GDM1 (cell line): Measurements from ENCODE around the gene SLC22A23.

ENCODE experiments used
- DNase-seq: peaks from one replicate; lab custom pipeline; 2025; lab: John Stamatoyannopoulos, UW

SLC22A23 gene

GRCh38 chr6:3331971-3332370 lies 124.9 kb downstream of the SLC22A23 start:
- no peak for DNase-seq

- no peak for DNase-seq
These were observed 125.4 kb downstream of the SLC22A23 start for GRCh38 chr6:3331494-3331893.

DNA sequence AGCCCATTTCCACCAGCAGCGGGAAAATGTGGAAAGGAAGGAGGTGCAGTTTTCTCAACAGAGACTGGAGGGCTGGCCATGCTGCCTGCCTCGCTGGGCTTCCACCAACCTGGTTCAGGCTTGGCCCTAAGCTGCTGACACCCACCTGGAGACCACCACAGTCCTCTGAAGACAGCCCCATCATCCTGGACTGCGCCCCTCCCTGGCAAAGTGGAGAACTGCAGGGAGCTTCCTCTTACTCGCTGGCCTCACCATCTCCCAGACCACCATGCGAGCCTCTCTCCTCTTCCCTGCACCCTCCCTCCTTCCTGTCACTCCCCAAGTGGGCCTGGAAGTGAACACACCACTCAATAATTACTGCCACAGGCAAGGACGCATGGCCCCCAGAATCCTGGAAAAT lies 126.7 kb downstream of the SLC22A23 start:
- DNase-seq = no peak

DNA sequence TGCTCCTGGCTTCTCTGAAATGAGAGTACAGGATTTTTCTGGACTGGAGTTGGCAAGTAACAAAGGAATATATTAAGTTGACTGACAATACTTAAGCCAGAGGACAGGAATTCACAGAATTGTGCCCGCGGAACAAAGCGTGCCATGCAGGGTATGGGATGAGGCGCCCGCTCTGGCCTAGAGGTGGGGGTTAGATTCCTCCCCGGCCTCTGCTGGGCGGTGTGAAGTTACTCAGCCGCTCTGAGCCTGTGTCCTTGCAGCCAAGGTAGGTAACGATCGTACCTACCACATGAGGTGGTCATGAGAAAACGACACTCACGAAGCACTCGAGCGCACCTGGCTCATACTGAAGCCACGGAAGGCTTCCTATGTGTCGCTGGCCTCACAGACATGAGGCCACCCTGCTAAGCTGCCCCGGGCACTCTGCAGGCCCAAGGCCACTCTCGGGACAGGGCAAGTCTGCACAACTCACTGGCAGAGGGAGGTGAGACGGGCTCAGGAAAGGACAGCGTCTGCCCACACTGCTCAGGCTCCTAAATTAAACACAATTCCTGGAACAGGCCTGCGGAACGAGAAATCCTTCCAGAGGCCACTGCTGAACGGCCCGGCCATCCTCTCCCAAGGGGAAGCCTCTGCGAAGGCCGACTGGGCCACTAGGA lies 127.3 kb downstream of the SLC22A23 start:
- DNase-seq = no peak

GRCh38 chr6:3328796-3329195 lies 128.1 kb downstream of the SLC22A23 start:
- DNase-seq = no peak

DNA sequence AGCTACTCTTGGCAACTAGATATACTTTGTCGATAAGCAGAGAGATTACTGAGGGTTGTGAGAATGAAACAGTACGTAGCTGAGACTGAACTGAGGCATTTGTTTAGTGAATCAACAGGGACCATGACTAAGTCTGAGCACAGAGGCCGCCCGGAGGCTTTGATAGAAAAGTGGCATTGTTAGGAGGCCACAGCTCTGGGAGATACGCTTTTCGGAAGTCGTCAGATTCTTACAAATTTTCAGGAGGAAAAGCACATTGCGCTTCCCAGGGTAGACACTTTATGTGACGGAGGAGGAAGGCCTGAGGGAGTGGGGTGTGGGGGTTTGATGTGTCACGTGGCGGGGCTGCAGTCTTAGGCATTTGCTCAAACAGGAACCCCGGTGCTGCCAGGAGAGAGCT lies 128.7 kb downstream of the SLC22A23 start:
- no peak for DNase-seq

GRCh38 chr6:3327403-3327802 lies 129.4 kb downstream of the SLC22A23 start:
- DNase-seq = no peak

GRCh38 chr6:3326981-3327380 lies 129.9 kb downstream of the SLC22A23 start:
- no peak for DNase-seq

- no peak for DNase-seq
These were observed 130.5 kb downstream of the SLC22A23 start for GRCh38 chr6:3326184-3326971.

DNA sequence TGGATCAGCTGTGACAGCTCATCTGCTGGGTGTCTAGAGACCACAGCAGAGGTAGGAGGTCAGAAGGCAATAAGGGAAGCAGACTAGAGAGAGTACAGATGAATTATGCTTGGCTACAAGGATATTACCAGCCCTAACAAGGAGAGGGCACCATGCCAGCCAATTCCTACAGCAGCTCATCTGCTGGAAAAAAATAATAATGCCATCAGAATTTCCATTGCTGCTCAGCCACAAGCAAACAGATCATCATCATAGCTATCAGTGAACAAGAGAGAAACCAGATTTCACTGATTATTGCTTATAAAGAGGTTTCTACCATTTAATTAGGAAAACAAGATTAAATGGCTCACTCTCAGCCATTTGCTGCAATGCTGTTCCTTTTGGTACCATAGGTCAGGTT lies 131.6 kb downstream of the SLC22A23 start:
- no peak for DNase-seq

DNA sequence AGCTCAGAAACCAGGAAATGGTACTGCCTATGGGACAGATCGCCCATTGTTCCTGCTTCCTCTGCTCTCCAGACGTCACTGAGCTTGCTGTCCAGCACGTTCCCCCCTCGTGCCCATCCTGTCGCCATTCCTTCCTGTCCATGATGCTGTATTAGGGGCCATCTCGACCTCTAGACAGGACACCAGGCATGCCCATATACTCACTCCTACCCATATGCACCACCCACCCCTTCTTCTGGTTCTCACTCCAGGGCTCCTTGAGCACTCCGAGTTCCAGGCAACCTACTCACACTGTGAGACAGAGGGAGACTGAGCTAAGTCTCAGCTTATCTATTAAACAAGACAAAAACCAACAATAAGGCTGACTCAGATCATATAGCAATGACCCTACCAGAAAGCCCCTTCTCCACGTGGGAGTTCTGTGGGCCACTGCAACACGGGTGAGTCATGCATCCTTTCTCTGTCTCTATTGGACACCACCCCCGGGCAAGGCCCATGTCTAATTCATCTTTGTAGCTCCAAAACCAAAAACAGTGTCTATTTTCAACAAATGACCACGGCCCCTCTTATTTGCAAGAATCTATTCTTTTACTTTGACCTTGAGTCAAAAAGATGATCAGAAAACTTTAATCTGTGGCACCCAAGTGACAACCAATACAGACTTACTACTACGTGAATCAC lies 132.4 kb downstream of the SLC22A23 start:
- no peak for DNase-seq

DNA sequence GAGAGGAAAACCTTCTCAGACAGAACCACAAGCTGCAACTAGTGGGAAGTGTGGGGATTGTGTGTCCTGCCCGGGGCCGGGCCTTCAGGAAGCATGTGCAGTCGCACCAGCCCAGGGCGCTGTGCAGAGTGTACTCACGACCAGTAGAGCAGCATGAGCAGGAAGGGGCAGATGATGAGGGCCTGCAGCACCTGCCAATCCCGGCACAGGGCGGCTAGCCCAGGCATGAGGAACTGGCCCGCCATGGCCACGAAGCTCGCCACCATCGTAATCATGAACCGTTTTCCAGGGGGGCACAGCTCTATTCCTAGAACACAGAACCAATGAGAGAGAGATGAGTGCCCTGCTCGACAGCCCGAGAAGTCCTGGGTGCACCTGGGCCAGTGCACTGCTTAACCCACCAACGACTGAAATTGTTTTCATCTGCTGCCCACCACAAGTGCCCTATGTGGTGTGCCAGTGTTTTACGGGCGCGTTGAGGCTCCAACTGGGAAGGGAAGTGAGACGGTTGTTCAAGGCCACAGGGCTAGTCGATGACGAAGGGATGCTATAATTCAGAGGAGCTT lies 133.1 kb downstream of the SLC22A23 start:
- no peak for DNase-seq

- DNase-seq = no peak
These were observed 133.7 kb downstream of the SLC22A23 start for GRCh38 chr6:3323148-3323547.

DNA sequence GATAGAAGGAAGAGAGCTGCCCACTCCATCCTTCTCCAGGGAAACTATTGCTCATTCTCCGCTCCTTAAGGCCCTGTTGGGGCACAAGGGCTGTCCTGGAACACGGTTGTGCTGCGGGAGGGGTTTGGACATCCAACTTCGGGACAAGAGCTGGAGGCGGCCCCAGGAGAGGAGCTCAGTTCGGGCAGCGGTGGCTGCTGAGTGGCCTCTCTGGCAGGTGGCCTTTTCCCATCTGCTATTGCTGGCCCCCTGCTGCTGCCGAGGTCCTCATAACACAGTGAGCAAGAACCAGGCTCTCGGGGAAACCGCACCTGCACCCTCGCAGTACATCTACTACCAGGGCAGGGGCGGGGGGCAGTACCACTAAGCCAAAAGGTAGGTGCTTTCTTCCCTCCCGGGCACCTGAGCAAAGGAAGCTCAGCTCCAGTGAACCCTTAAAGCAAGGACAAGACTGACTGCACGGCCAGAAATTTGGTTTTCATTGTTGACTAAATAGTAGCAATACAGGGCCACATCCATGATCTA lies 134.4 kb downstream of the SLC22A23 start:
- no peak for DNase-seq

DNA sequence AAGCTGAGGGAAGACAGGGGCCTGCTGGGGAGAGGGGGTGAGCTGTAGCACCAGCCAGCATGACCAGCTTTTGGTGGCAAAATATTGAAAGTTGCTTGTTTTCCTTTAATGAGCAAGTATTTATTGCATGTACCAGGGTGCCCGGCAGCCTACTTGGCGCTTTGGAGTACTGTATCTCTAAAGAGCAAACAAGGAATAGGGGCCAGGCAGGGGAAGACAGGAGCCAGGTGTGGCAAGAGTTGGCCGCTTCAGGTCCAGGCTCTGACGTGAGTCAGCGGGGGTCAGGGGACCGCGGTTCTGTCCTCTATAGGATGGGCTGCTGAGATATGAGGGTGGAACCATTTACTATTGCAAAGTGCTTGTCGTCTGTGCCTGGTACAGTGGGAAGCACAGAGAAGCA lies 135.0 kb downstream of the SLC22A23 start:
- DNase-seq = no peak

- no peak for DNase-seq
These were observed 135.8 kb downstream of the SLC22A23 start for GRCh38 chr6:3321042-3321441.

DNA sequence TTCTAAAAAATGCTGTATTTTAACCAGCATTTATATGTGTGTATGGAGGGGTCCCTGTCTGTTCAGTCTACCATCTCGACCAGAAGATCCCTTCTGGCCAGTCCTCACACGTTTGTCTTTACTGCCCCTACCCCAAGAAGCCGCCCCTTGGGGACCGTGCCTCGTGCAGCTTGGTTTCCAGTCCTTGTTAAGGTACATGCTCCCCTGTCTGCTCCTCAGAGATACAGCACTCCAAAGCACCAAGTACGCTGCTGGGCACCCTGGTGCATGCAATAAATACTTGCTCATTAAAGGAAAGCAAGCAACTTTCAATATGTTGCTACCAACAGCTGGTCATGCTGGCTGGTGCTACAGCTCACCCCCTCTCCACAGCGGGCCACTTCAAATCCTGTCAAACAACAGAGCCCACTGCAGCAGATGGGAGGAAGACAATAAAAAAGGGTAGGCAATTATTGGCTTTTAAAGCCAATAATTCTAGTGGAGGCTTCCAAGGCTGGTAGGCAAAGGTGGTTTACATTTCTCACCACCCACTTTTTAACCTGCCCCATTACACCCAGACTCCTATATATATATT lies 136.5 kb downstream of the SLC22A23 start:
- no peak for DNase-seq

DNA sequence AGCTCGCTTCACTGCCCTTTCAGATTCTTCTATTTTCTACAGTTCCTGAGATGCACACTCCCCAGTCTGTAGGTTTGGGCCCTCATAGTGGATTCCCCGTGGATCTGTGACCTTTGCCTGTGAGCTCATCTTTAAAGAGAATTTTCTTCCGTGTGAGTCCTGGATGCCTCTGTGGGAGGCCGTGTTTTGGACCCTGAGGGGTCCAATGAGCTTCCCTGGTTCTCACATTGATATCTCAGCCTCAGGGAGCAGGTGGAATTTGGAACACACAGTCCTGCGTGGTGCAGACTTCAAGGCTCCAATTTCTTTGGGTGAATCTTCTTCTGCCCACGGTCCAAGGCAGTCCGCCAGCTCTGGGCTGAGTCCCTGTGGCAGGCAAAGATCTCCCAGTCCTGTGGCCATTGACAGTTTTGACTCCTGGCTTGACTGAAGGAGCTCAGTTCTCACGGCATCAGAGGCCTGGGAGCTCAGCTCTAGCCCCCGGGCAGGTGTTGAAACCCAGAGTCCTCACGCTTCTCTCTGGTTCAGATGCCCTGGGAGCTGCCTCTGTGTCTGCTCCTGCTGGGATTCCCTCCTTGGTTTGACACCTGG lies 137.1 kb downstream of the SLC22A23 start:
- DNase-seq = no peak

- DNase-seq = no peak
These were observed 137.9 kb downstream of the SLC22A23 start for GRCh38 chr6:3318821-3319540.

DNA sequence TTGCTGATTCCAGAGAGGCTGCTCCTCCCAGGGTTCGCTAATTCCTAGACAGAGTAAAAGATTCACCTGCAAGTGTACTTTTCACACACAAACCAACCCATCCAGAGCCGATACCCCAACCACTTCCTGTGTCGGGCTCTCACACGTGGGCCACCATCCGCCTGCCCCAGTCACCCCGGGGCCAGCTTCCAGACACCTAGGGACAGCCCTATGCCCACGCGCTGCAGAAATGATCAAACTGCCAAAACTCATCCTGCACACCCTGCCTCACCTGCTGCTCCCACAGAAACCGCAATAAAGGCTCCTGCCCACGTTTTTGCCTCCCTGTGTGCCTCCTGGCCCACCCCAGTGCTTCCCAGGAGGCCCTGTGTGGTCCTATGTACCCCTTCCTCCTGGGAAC lies 138.6 kb downstream of the SLC22A23 start:
- DNase-seq = no peak

DNA sequence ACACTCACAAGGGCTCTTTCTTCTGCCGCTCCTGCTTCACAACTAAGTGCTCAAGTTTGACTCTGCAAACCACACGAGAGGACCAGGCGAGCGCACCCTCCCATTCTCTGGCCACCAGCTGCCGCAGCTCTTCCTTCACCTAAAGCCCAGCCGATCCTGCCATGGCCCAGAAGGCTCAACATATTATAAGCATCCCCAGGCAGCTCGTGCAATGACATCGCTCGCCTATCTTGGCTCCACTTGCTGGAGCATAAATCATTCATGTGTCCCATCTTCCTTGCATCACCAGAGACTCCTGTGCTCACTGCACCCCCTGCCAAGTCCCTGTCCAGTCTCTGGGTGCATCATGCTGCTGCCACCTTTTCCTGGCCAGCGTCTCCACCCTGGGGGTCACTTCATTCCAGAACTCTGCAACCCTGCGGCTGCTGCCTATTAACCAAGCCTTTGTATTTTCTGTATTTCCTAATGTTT lies 139.1 kb downstream of the SLC22A23 start:
- DNase-seq = no peak
